H9 (cell line): ENCODE measurements around the gene BIN1. TPM values are rescaled to one million over a fixed set of nuclear protein-coding genes. Genes with fewer than 3 reads are reported as not detected.

Experiments
- DNase-seq: peaks from one replicate; pipeline ENCODE4 v3.0.0-alpha.2; 2017
- H2AFZ ChIP-seq: one replicate; pipeline ENCODE4 v1.6.1; 2013; ENCODE audit warnings: mild to moderate bottlenecking, low read length, control low read depth, moderate library complexity
- H2AK5ac ChIP-seq: 2 replicates; pipeline ENCODE4 v1.6.1; 2013; ENCODE audit warnings: low read length, control low read depth, mixed read lengths; ENCODE audit not compliant: insufficient read length
- H2BK120ac ChIP-seq: one replicate; pipeline ENCODE4 v1.6.1; 2013; ENCODE audit warnings: low read depth, mild to moderate bottlenecking, low read length, control low read depth, inconsistent platforms; ENCODE audit not compliant: poor library complexity, severe bottlenecking
- H2BK12ac ChIP-seq: 2 replicates; pipeline ENCODE4 v1.6.1; 2013; ENCODE audit warnings: low read length, control low read depth, mixed read lengths, low read depth; ENCODE audit not compliant: insufficient read length
- H2BK15ac ChIP-seq: 2 replicates; pipeline ENCODE4 v1.6.1; 2013; ENCODE audit warnings: low read depth, low read length, control low read depth
- H2BK20ac ChIP-seq: one replicate; pipeline ENCODE4 v1.6.1; 2013; ENCODE audit warnings: low read depth, mild to moderate bottlenecking, low read length, control low read depth, inconsistent platforms; ENCODE audit not compliant: poor library complexity, severe bottlenecking
- H2BK5ac ChIP-seq: 2 replicates; pipeline ENCODE4 v1.6.1; 2013; ENCODE audit warnings: low read length, control low read depth, mixed read lengths; ENCODE audit not compliant: insufficient read length
- H3K14ac ChIP-seq: 2 replicates; pipeline ENCODE4 v1.6.1; 2013; ENCODE audit warnings: low read length, control low read depth; ENCODE audit not compliant: insufficient read depth
- H3K18ac ChIP-seq: 2 replicates; pipeline ENCODE4 v1.6.1; 2013; ENCODE audit warnings: low read depth, mild to moderate bottlenecking, mixed read lengths, low read length, control low read depth; ENCODE audit not compliant: insufficient read length
- H3K23ac ChIP-seq: 2 replicates; pipeline ENCODE4 v1.6.1; 2013; ENCODE audit warnings: low read length, control low read depth, mixed read lengths, low read depth; ENCODE audit not compliant: insufficient read length
- H3K23me2 ChIP-seq: 2 replicates; pipeline ENCODE4 v1.6.1; 2013; ENCODE audit warnings: low read depth, mild to moderate bottlenecking, mixed read lengths, low read length, control low read depth; ENCODE audit not compliant: insufficient read length, poor library complexity, severe bottlenecking
- H3K27ac ChIP-seq: 2 replicates; pipeline ENCODE4 v1.5.1; 2013; ENCODE audit warnings: low read length, control low read depth, mixed read lengths, low read depth; ENCODE audit not compliant: insufficient read length
- H3K27me3 ChIP-seq: 2 replicates; pipeline ENCODE4 v1.6.1; 2013; ENCODE audit warnings: low read length, control low read depth, inconsistent platforms; ENCODE audit not compliant: insufficient read depth
- H3K4ac ChIP-seq: 2 replicates; pipeline ENCODE4 v1.6.1; 2013; ENCODE audit warnings: low read depth, mild to moderate bottlenecking, control low read depth, inconsistent platforms, low read length, moderate library complexity
- H3K4me1 ChIP-seq: 2 replicates; pipeline ENCODE4 v1.6.1; 2013; ENCODE audit warnings: low read length, control low read depth, inconsistent platforms; ENCODE audit not compliant: insufficient read depth
- H3K4me2 ChIP-seq: 2 replicates; pipeline ENCODE4 v1.6.1; 2013; ENCODE audit warnings: low read length, control low read depth, mixed read lengths; ENCODE audit not compliant: insufficient read length, insufficient read depth
- H3K56ac ChIP-seq: 2 replicates; pipeline ENCODE4 v1.6.1; 2013; ENCODE audit warnings: low read depth, mild to moderate bottlenecking, mixed read lengths, low read length, control low read depth; ENCODE audit not compliant: insufficient read length
- H3K79me1 ChIP-seq: 2 replicates; pipeline ENCODE4 v1.6.1; 2013; ENCODE audit warnings: low read depth, mild to moderate bottlenecking, moderate library complexity, low read length, control low read depth, inconsistent platforms; ENCODE audit not compliant: insufficient read depth, poor library complexity, severe bottlenecking
- H3K79me2 ChIP-seq: 2 replicates; pipeline ENCODE4 v1.6.1; 2013; ENCODE audit warnings: low read length, control low read depth, inconsistent platforms; ENCODE audit not compliant: insufficient read depth
- H3K9ac ChIP-seq: 2 replicates; pipeline ENCODE4 v1.6.1; 2013; ENCODE audit warnings: low read length, control low read depth, mixed read lengths; ENCODE audit not compliant: insufficient read length; ENCODE audit errors: extremely low read depth
- H3K9me3 ChIP-seq: one replicate; pipeline ENCODE4 v1.6.1; 2013; ENCODE audit warnings: low read depth, low read length, inconsistent platforms; ENCODE audit not compliant: control insufficient read depth
- H3T11ph ChIP-seq: one replicate; pipeline ENCODE4 v1.6.1; 2013; ENCODE audit warnings: mild to moderate bottlenecking, low read length, control low read depth, inconsistent platforms
- H4K20me1 ChIP-seq: one replicate; pipeline ENCODE4 v1.6.1; 2013; ENCODE audit not compliant: control insufficient read depth, insufficient read length, insufficient read depth
- H4K5ac ChIP-seq: 2 replicates; pipeline ENCODE4 v1.6.1; 2013; ENCODE audit warnings: low read depth, mild to moderate bottlenecking, mixed read lengths, low read length, control low read depth; ENCODE audit not compliant: insufficient read length
- H4K8ac ChIP-seq: replicated peaks from 2 replicates; pipeline ENCODE4 v1.6.1; 2013; ENCODE audit warnings: low read length, control low read depth, mixed read lengths, low read depth; ENCODE audit not compliant: insufficient read length
- H4K91ac ChIP-seq: 2 replicates; pipeline ENCODE4 v1.6.1; 2013; ENCODE audit warnings: low read depth, mild to moderate bottlenecking, moderate library complexity, mixed read lengths, low read length, control low read depth; ENCODE audit not compliant: insufficient read length
- H3K27ac Mint-ChIP-seq, 3 experiments: 2 replicates in 2 of 3; 3 replicates in 1 of 3; pipeline ENCODE4 v1.8.0; 2020 to 2021; ENCODE audit warnings: mixed read lengths in 3 of 3, mild to moderate bottlenecking in 1 of 3, moderate library complexity in 1 of 3
- H3K27me3 Mint-ChIP-seq: 2 replicates; pipeline ENCODE4 v1.8.0; 2021; ENCODE audit warnings: low read depth, mild to moderate bottlenecking, moderate library complexity, mixed read lengths
- H3K36me3 Mint-ChIP-seq, 3 experiments: 2 replicates in 2 of 3; 3 replicates in 1 of 3; pipeline ENCODE4 v1.8.0; 2020 to 2021; ENCODE audit warnings: low read depth in 3 of 3, mixed read lengths in 3 of 3; ENCODE audit not compliant: insufficient read depth in 1 of 3
- H3K4me1 Mint-ChIP-seq, 2 experiments: 2 replicates each; pipeline ENCODE4 v1.8.0; 2020; ENCODE audit warnings: mixed read lengths in 2 of 2
- H3K4me3 Mint-ChIP-seq, 2 experiments: 2 replicates in 1 of 2; 3 replicates in 1 of 2; pipeline ENCODE4 v1.8.0; 2020 to 2021; ENCODE audit warnings: mild to moderate bottlenecking in 2 of 2, mixed read lengths in 2 of 2, moderate library complexity in 1 of 2
- H3K9me3 Mint-ChIP-seq, 2 experiments: 2 replicates in 1 of 2; 3 replicates in 1 of 2; pipeline ENCODE4 v1.8.0; 2020; ENCODE audit warnings: mild to moderate bottlenecking in 2 of 2, mixed read lengths in 2 of 2, moderate library complexity in 1 of 2
- CTCF ChIP-seq: fragments of 200-600 bp; sonication (generic); conservative IDR thresholded peaks from 3 replicates; pipeline ENCODE4 v1.8.0; 2021; ENCODE audit warnings: antibody characterized with exemption, mild to moderate bottlenecking
- WGBS: extraction: QIAGEN DNeasy Blood & Tissue Kit; methylation state at CpG from one replicate; pipeline ENCODE4 v1.1.7; 2013; ENCODE audit warnings: missing lambda C conversion rate, low lambda C conversion rate, mixed read lengths; ENCODE audit not compliant: insufficient read length; ENCODE audit errors: extremely low coverage; 5-methylcytosine and 5-hydroxymethylcytosine counted together
- total RNA-seq: library from RNA; stranded (reverse); gene quantifications from 2 replicates; pipeline ENCODE4 v1.2.1, GENCODE V29; 2021

BIN1 gene
- total RNA-seq, 1 experiment from 2014 or later = 32.0 TPM

- no peak overlapping the region for H3K18ac ChIP-seq
- H2AFZ ChIP-seq = no peak overlapping the region
- no peak overlapping the region for H4K91ac ChIP-seq
- no peak overlapping the region for H3K9ac ChIP-seq
- no peaks in the 10 kb centered on the region for H4K20me1 ChIP-seq
- no peak overlapping the region for H3K14ac ChIP-seq
- H3K27ac ChIP-seq = no peak overlapping the region
- H3K27me3 ChIP-seq = no peaks in the 10 kb centered on the region
- H3K79me2 ChIP-seq = no peaks in the 10 kb centered on the region; the same call in 1 of the 2 replicates
- Mint-ChIP-seq H3K27me3 (no peaks in the 10 kb centered on the region), H3K27ac (peak overlapping the region in 2 of 3 experiments; percentile 89 to 90; a peak in 2 of 7 replicates), H3K4me1 (peaks cover 33 to 48% of the 10 kb centered on the region in 2 experiments), H3K36me3 (no peaks in the 10 kb centered on the region; a peak in 1 of 7 replicates), H3K9me3 (no peaks in the 10 kb centered on the region), H3K4me3 (no peak overlapping the region; a peak in 1 of 5 replicates)
- H2BK5ac ChIP-seq = no peak overlapping the region
- no peak overlapping the region for H2BK15ac ChIP-seq
- H2BK120ac ChIP-seq = no peak overlapping the region
- no peaks in the 10 kb centered on the region for H3K9me3 ChIP-seq
- no peak overlapping the region for H2AK5ac ChIP-seq
- no peaks in the 10 kb centered on the region for H3K79me1 ChIP-seq
- no peak overlapping the region for H4K5ac ChIP-seq
- H3K56ac ChIP-seq = no peak overlapping the region
- H3K23ac ChIP-seq = no peak overlapping the region
- no peak for DNase-seq
- no peak overlapping the region for H2BK20ac ChIP-seq
- H3K23me2 ChIP-seq = no peaks in the 10 kb centered on the region
- WGBS = no CpG with 5 or more reads among the region's 5 CpGs
- no peak for TF ChIP-seq CTCF
- H4K8ac ChIP-seq = no peak overlapping the region
- H3T11ph ChIP-seq = no peak overlapping the region
- H2BK12ac ChIP-seq = no peak overlapping the region
- H3K4me1 ChIP-seq = peaks cover 2% of the 10 kb centered on the region
- no peak overlapping the region for H3K4ac ChIP-seq
- no peak overlapping the region for H3K4me2 ChIP-seq
These were observed 13.9 kb downstream of the BIN1 start for GRCh38 chr2:127092901-127093516.
